ENCODE results near the gene RRAGD.

Gene RRAGD, protein sequence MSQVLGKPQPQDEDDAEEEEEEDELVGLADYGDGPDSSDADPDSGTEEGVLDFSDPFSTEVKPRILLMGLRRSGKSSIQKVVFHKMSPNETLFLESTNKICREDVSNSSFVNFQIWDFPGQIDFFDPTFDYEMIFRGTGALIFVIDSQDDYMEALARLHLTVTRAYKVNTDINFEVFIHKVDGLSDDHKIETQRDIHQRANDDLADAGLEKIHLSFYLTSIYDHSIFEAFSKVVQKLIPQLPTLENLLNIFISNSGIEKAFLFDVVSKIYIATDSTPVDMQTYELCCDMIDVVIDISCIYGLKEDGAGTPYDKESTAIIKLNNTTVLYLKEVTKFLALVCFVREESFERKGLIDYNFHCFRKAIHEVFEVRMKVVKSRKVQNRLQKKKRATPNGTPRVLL

DNA sequence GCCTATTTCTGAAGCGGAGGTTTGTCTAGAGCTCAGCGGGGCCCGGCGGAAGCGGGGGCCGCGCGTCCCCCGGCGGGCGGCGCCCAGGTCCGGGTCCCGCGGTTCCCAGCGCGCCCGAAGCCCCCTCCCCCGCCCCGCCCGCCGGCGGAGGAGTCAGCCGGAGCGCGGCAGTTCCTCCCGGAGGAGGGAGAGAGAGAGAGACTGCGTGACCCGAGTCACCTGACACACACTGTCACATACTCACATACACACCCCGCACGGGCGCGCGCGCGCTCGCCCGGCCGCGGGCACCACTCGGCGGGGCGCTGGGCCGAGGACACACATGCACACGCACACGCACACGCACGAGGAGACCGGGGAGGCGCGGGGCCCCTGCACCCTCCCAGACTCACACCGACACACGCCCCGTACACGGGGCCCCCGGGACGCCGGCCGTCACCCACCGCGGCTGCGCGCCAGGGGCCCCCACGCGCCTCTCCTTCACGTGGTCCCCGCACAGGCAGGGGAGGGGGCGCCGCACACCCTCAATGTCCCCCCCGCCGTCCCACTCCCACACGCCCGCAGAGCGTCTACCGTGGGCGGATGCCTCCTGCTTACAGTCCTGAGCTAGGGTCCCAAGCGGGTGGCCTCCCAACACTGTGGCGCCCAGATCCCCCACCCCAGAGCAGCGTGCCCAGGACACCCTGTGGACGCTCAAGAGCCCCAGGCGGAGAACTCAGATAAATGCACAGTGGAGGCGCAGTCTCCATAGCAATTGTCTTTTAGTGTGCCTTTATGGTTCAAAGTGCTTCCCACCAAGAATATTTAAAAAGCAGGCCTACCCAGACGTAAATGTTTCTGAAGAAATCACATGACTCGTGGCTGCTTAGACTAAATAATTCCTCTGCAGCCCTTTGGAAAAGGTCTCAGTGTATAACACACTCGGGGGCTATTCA is at the start of gene RRAGD:
Gene RRAGD, minus strand, starts transcription at position 203 of the 935 bp plus-strand sequence. CDS start 280 bp downstream, outside the sequence.
- no peak for DNase-seq

DNA sequence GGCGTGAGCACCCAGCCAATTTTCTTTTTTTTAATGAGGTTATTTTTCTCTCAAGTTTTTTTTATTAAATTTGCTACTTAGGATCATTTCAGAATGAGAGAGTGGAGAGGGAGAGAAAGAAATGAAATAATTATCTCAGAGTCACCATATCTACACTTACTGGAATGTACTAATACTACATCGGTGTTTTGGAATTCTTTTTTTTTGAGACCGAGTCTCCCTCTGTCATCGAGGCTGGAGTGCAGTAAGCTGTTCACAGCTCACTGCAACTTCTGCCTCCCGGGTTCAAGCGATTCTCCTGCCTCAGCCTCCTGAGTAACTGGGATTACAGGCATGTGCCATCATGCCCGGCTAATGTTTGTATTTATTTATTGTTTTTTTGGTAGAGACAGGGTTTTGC is 48.6 kb upstream of the RRAGD start:
- DNase-seq, result no peak

DNA sequence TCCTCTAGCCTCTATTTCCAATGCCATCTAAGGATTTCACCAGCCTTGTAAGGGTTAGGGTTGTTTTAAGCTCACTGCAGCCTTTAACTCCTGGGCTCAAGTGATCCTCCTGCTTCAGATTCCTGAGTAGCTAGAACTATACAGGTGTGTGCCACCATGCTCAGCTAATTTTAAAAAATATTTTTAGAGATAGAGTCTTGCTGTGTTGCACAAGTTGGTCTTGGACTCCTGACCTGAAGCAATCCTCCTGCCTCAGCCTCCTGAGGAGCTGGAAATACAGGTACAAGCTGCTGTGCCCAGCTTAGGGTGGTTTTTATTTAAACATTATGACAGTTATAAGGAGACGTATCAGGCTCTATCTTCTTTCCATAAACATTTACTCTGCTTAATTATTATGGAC is 47.4 kb upstream of the RRAGD start:
- DNase-seq, result no peak

DNA sequence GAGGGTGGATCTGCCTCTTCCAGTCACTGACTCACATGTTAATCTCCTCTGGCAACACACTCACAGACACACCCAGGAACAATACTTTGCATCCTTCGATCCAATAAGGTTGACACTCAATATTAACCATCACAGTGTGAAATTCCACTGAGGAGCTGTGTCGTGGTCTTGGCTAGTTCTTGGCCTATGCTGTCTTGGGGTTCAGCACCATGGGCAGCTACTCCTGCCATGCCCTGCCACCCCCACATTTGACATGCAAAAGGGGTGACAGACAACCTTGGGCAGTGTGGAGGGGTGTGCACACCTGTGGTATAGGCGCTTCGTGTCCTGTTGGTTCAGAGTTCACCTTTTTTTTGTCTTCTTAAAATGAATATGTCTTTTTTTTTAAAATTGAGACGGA is 46.6 kb upstream of the RRAGD start:
- no peak for DNase-seq

DNA sequence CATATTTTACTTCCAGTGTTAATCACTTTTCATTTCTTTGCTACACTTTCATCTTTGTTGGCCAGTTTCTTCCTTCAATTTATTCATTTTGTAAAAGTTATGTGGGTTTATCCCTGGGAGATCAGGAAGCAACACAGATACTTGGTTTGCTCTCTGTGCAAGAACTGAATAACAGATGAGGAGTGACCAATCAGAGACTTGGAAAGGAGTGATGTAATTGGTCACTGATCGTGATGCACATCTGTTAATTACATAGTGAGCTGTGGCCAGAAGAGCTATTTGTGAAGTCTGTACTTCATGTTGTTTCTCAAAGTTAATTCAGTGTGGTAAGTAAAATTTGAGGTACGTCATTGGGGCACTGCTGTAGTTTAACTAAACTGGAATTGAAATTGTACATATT is 42.2 kb upstream of the RRAGD start:
- DNase-seq, result no peak

DNA sequence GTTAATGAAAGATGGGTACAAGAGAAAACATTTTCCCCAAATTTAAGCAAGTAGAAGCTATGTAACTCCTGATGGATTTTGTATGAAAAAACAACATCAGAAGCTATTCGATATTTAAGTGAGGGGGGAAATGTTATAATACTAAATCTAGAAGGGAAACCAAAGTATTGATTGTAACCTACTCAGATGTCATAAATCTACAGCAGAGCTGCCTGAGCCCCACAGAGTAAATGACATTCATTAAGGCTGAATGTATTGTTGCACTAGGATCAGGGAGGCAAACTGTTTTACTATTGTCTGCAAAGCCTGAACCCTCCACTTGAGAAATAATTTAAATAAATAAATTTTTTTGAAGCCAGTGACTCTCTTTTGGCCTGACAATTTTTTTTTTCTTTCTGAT is 40.2 kb upstream of the RRAGD start:
- DNase-seq, result no peak

DNA sequence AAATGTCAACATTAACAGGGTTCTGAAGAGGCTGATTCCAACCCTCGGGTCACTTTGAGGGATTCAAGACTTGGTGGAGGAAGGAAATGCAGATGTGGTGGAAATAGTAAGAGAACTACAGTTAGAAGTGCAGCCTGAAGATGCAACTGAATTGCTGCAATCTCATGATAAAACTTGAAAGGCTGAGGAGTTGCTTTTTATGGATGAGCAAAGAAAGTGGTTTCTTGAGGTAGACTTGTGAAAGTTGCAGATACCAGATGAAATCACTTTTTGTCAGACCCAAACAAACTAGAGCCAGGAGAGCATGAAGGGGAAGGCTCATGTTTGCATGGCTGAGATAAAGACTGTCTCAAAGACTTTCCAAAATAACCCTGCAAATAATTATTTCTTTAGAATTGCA is 37.1 kb upstream of the RRAGD start:
- DNase-seq, result no peak

DNA sequence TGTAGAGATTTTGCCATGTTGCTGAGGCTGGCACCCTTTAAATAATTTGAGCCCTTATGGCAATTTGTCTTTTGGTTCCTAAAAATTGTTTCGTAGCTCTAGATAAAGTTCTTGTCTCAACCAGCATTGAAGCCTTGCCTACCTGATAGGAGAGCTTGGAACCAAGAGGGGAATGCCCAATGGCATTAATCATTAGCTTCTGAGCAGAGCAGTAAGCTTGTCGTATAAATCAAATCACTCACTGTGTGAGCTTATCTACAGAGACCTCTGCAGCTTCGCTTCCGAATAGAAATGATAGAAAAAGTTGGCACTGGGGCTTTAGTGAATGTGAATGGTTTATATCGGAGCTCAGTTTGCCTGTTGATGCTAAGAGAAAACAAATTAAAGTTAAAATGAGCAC is 31.6 kb upstream of the RRAGD start:
- DNase-seq, result no peak

DNA sequence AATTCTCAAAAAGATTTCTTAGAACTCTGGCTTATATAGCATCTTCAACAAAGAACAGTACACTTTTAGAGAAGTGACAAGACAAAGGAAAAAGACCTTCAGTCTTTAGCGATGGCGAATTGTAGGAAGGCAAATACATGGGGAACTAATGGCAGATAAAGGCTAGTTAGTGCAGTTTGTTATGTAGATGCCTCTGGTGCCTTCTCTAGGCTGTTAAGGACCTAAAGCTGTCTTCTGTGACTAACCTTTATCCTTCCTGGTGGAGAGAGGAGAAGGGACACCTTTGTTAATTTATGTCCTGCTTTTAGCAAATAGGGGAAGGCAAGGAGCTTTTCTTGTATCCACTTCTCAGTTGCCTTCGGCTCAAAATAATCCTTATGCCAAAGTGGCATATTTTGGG is 28.1 kb upstream of the RRAGD start:
- no peak for DNase-seq

DNA sequence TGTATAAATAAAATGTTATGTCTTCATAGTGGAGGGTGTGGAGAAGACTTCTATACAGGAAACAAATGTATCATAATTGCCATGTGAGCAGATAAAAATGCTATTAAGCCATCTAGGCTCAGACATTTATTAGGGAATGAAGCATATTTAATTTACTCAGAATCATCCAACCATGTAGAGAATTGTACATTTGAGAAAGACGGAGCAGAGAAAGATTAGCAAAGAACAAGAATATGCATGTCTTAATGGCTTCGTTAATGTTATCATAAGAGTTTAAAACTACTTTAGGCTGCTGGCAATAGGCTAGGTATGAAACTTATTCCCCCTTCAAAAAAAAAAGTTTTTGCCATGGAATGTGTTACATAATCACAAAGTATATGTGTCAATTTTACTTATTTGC is 26.9 kb upstream of the RRAGD start:
- DNase-seq, result no peak

DNA sequence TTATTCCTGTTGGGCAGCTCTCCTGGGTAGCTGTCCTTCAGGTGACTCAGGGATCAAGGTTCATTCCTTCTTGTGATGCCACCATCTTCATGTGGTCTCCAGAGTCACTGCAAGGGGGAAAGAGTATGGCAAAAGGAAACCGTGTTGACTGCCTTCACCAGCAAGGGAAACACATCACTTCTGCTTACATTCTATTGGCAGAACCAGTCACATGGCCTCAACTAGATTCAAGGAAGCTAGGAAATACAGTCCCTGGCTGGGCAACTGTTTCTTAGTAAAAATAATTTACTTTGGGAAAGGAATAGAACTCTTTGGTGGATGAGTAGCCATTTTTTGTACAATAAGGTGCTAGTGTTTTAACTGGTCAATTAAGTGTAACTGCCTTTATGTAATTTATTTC is 26.2 kb upstream of the RRAGD start:
- DNase-seq, result no peak

DNA sequence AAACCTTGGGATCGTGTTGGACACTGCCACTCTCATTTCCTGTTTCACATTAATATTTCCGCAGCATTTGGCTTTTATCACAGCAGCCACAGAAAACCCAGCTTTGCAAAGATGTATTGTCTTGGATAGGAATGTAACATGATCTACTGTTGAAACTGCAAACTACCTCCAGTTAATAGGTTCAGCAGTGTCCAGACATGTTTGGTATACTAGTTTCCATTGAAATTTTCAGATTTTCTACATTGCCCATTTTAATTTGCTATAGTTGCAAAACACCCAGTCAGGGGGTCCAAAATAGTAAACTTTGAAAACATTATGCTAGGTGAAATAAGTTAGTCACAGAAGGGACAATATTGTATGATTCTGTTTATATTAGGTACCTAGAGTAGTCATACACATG is 24.2 kb upstream of the RRAGD start:
- DNase-seq, result no peak

DNA sequence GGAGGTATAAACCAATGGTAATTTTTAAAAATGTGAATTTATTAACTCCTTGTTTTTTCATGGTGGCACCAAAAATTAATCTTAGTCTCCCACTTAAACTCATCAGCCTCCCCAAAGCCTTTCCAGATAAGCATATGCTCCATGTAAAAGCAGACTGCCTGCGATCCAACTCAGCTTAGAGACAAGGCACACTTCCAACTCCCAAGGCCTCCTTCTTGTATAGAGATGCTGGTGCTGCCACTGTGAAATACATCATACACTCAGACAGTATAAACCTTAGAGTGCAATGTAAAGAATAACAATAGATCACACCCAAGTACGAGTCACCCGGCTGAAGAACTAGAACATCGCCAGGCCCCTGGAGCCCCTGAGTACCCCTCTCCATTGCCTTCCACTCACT is 22.9 kb upstream of the RRAGD start:
- DNase-seq, result no peak

DNA sequence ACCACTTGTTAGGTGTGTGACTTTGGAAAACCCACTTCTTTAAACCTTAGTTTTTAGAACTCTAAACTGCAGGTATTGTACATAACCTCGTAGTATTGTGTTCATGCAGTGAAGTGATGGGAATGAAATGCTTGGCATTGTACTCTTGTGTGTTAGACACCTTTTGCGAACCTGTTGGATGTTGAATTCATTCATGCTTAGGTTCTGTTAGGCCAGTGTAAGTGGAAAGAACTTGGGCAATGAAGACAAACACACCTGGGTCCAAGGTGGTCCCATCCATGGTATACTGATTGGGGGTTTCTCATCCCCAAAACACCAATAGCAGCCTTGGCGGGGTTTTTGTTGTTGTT is 22.1 kb upstream of the RRAGD start:
- no peak for DNase-seq

DNA sequence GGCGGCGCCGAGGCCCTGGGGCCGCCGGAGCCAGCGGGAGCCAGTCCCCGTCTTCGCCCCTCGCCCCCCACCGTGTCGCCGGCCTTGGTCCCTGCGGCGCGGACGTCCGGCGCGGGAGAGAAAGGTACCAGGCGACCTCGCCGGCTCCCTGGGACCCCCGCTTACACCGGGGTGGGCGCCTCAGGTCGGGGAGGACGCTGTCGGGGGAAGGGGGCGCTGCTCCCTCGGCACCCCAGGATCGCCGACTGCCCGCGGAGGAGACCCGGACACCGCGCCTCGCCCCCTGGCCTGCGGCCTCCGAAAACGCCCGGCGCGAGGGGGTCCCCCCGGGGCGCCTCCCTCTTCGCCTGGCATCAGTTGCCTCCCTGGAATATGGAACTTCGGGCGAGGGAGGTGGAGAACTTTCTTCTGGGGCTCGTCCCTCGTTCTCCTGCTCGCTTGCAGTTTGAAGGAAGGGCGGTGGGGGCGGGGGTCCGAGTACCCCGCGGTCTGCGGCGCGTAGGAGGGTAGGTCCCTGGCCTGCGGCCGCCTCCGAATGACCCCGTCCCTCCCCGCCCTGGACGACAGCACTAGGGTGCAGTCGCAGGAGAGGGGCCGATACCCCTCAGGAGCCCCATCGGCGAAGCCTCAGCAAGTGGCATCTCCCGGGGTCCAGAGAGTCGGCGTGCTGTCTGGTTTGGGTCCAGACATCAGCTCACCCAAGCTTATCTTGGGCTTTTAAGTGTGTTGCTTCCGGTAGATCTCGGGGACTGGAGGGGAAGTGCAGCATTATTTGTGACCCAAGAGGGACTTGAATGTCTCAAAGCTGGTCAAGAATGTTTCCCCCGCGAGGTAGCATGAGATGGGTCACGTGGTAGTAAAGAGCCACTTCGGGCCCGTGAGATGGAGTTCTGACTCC is 21.4 kb upstream of the RRAGD start:
- no peak for DNase-seq

DNA sequence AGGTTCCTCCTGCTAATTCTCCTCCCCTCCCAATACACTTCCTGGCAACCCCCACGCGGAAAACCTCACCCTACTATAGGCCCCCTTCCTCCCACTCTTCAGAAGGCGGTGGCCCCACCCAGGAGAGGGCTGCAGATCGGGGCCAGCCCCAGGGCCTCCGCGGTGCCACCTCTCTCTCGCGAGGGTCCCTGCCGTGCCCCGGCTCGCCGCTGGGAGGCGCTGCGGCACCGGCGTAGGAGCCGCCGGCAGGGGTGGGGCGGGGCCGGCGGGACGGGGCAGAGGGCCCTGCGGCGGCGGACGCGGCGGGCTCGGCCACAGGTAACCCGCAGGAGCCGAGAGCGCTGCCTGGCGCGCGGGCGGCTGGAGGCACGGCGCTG is 20.8 kb upstream of the RRAGD start, which contains the start of gene ANKRD6:
Gene ANKRD6, plus strand, starts transcription at position 278 of the 377 bp plus-strand sequence. CDS start 133,825 bp downstream, outside the sequence.
- DNase-seq, result no peak

DNA sequence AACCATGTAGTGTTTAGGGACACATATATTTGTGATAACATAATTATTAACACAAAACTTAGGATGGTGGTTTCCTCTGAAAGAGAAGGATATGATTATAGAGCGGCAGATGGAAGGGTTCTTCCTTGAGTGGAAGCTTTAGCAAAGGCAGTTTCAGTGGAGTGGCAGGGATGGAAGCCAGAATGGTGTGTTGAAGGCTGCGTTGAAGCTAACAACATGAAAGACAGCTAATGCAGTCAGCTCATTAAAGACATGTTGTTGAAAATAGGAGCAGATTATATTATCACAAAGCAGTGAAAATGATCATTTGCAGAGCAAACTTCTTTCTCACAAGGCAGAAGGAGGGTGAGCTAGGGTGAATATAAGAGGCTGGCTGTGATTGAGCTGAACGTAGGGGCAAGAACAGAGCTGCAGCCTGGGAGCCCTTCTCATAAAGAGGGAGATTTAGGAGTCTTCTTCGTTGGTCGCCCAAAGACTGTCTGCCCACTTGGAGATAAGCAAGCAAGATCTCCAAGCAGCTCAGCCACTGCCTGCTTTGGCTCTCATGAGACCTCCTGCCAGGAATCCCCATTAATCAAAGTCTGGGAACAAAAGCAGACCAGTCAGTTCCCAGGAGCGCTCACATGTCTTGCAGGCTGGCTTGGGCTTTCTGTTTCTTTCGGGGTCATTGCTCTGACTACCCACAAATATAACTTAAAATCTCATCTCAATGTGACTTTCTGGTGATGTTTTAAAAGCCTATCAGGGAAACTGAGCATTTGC is 18.3 kb upstream of the RRAGD start:
- DNase-seq, result no peak

DNA sequence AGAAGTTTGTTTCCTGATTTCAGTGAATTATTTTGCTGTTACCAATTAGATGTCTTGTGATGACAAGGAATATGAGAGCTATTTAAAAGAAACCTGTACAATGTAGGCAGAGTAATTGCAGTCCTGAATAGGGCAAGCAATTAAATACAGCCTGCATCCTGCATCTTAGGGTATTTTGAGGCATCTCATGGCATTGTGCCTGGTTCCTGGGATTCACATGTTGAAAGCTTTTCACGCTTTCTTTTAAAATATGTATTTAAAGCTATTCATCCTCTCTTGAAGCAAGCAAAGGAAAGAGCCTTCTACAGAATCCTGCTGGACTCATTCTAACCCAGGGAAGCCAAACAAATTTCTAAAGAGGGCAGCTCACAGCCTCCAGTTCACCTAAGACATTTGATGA is 4.7 kb upstream of the RRAGD start:
- no peak for DNase-seq

DNA sequence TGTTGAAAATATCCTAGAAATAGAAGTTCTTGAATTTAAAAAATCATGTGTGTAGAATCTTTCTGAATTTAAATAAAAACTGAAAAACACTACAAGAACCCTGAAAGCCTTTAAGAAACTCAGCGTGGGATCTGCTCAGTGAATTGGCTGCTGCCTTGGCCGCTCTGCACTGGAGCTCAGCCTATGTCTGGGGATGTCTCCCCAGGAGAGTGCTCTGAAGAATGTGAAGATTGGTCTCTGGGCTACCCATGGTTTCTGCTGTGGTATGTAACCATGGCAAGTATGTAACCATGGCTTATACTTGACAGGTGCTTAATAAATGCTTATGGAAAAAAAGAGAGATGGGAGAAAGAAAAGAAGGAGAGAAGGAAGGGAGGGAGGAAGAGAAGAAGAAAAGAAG is 3.1 kb upstream of the RRAGD start:
- DNase-seq, result no peak

DNA sequence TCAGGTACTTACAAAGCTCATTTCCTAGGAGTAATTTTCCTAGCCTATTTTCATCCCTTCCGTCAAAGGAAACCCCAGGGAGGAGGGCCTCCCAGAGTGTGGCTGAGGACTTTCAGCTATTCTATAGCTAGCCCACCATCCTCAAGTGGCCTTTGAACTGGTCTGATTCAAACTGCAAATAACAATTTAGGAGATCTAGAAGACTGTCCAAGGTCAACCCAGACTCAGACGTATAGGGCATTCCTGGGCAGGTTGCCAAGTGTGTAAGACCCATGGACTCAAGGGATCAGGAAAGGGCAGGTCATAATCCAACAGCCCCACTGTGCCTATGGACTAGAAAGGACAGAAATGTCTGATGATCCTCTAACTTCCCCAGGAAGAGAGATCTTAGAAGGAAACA is 2.1 kb upstream of the RRAGD start:
- no peak for DNase-seq

DNA sequence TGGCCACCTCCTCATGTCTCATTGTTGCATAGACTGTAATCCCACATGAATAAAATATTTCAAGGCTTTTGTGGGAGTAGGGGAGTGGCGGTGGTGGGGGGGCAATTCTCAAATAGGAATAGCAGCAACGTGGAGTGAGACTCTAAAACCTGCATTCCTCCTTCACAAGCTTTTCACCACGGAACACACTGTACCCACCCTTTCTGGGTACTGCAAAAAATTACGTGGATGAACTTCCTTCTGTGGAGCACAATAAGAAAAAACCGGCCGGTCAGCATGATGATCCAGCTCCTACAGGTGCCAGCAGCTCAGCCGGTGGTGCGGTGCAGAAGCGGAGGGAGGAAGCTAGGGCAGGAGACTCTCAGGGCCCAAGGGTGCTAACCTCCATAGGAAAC is 930 bp upstream of the RRAGD start:
- DNase-seq, result no peak

Data from NCI-H1417 treated with DMSO at 0.1 percent for 48 hours (cell line).